IMR-90 (cell line): ENCODE measurements around the gene RNASEH2B. TPM values are rescaled to one million over a fixed set of nuclear protein-coding genes. Genes with fewer than 3 reads are reported as not detected.

Source experiments
- ATAC-seq: fragments of 200-7000 bp; cut with Tn5 transposase; 2 replicates; pipeline ENCODE4 v1.9.1; 2020; ENCODE audit warnings: low read depth, mild to moderate bottlenecking, moderate library complexity
- BruUV-seq: library from RNA; stranded (reverse); fragments of 400-500 nt; replicated peaks from 2 replicates; lab custom pipeline; 2021; lab: Mats Ljungman, UMichigan
- CTCF ChIA-PET: fragments of 300-600 bp; formaldehyde crosslinking; extraction: SDS; loops from one replicate; lab custom pipeline; 2021; ENCODE audit warnings: antibody characterized with exemption; lab: Yijun Ruan, JAX
- POLR2A ChIA-PET: fragments of 300-600 bp; sonication (Branson Sonifier 250); formaldehyde crosslinking; loops from one replicate; lab custom pipeline; 2022; ENCODE audit warnings: antibody characterized with exemption; ENCODE audit not compliant: unreplicated experiment; lab: Charles Lee
- DNase-seq: peaks from one replicate; pipeline ENCODE4 v3.0.0; 2013
- H2AFZ ChIP-seq: replicated peaks from 2 replicates; pipeline ENCODE3; 2013; ENCODE audit warnings: low read length, mild to moderate bottlenecking; ENCODE audit not compliant: poor library complexity
- H2AK5ac ChIP-seq: 2 replicates; pipeline ENCODE4 v1.6.1; 2013; ENCODE audit warnings: low read depth, low read length, inconsistent platforms
- H2AK9ac ChIP-seq: replicated peaks from 2 replicates; pipeline ENCODE3; 2013; ENCODE audit warnings: mild to moderate bottlenecking, low read depth, low read length, moderate library complexity; ENCODE audit not compliant: poor library complexity
- H2BK120ac ChIP-seq: 2 replicates; pipeline ENCODE4 v1.6.1; 2013; ENCODE audit warnings: low read depth, low read length, inconsistent platforms
- H2BK15ac ChIP-seq: 3 replicates; pipeline ENCODE4 v1.6.1; 2013; ENCODE audit warnings: low read depth, low read length, inconsistent platforms
- H2BK20ac ChIP-seq: 2 replicates; pipeline ENCODE4 v1.6.1; 2013; ENCODE audit warnings: low read depth, mild to moderate bottlenecking, inconsistent platforms, low read length, moderate library complexity
- H2BK5ac ChIP-seq: 2 replicates; pipeline ENCODE4 v1.6.1; 2013; ENCODE audit warnings: mild to moderate bottlenecking, low read depth, low read length, inconsistent platforms; ENCODE audit not compliant: poor library complexity, severe bottlenecking
- H3K14ac ChIP-seq: replicated peaks from 2 replicates; pipeline ENCODE4 v1.6.1; 2013; ENCODE audit warnings: low read depth, low read length, inconsistent platforms
- H3K18ac ChIP-seq: 2 replicates; pipeline ENCODE4 v1.6.1; 2013; ENCODE audit warnings: low read depth, low read length, control low read depth
- H3K23ac ChIP-seq: 2 replicates; pipeline ENCODE4 v1.6.1; 2013; ENCODE audit warnings: low read depth, low read length, inconsistent platforms
- H3K27ac ChIP-seq: 2 replicates; pipeline ENCODE4 v1.5.1; 2013; ENCODE audit warnings: mild to moderate bottlenecking, control low read depth, low read length; ENCODE audit not compliant: insufficient read depth
- H3K27me3 ChIP-seq: 2 replicates; pipeline ENCODE4 v1.6.1; 2013; ENCODE audit warnings: low read length; ENCODE audit not compliant: control insufficient read depth, insufficient read depth
- H3K36me3 ChIP-seq: 2 replicates; pipeline ENCODE4 v1.6.1; 2013; ENCODE audit warnings: low read length, mixed read lengths; ENCODE audit not compliant: control insufficient read depth, insufficient read depth
- H3K4ac ChIP-seq: 2 replicates; pipeline ENCODE4 v1.6.1; 2013; ENCODE audit warnings: low read depth, low read length, inconsistent platforms
- H3K4me1 ChIP-seq: 2 replicates; pipeline ENCODE4 v1.6.1; 2013; ENCODE audit warnings: low read length, mixed read lengths; ENCODE audit not compliant: control insufficient read depth, insufficient read depth
- H3K4me2 ChIP-seq: 2 replicates; pipeline ENCODE4 v1.6.1; 2013; ENCODE audit warnings: low read depth, mild to moderate bottlenecking, control low read depth, low read length, moderate library complexity
- H3K4me3 ChIP-seq: 2 replicates; pipeline ENCODE4 v1.5.1; 2013; ENCODE audit warnings: low read depth, mild to moderate bottlenecking, control low read depth, low read length, moderate library complexity; ENCODE audit not compliant: insufficient read depth
- H3K56ac ChIP-seq: 2 replicates; pipeline ENCODE4 v1.6.1; 2013; ENCODE audit warnings: low read length, inconsistent platforms; ENCODE audit not compliant: insufficient read depth; ENCODE audit errors: extremely low read depth
- H3K79me1 ChIP-seq, 2 experiments: 2 replicates each; pipeline ENCODE4 v1.6.1; 2013; ENCODE audit warnings: low read length in 2 of 2, inconsistent platforms in 1 of 2, low read depth in 1 of 2
- H3K9ac ChIP-seq: 2 replicates; pipeline ENCODE4 v1.6.1; 2013; ENCODE audit warnings: low read depth, low read length, control low read depth
- H3K9me1 ChIP-seq: 2 replicates; pipeline ENCODE4 v1.6.1; 2013; ENCODE audit warnings: low read length, inconsistent platforms; ENCODE audit not compliant: insufficient read depth
- H3K9me3 ChIP-seq: 2 replicates; pipeline ENCODE4 v1.6.1; 2013; ENCODE audit warnings: low read length; ENCODE audit not compliant: control insufficient read depth, insufficient read depth
- H4K20me1 ChIP-seq: 2 replicates; pipeline ENCODE4 v1.6.1; 2013; ENCODE audit warnings: low read length, inconsistent platforms; ENCODE audit not compliant: insufficient read depth
- H4K5ac ChIP-seq: 2 replicates; pipeline ENCODE4 v1.6.1; 2013; ENCODE audit warnings: mild to moderate bottlenecking, low read depth, low read length, control low read depth
- H4K8ac ChIP-seq, 2 experiments: 2 replicates each; pipeline ENCODE4 v1.6.1; 2013; ENCODE audit warnings: low read depth in 2 of 2, low read length in 2 of 2, control low read depth in 1 of 2, inconsistent platforms in 1 of 2
- H4K91ac ChIP-seq: 2 replicates; pipeline ENCODE4 v1.6.1; 2013; ENCODE audit warnings: low read depth, low read length, inconsistent platforms; ENCODE audit not compliant: insufficient read depth
- BHLHE40 ChIP-seq: fragments of 150-350 bp; IDR thresholded peaks from 2 replicates; pipeline ENCODE4 v1.6.1; 2016; ENCODE audit warnings: mild to moderate bottlenecking, low read depth, low read length
- CEBPB ChIP-seq: IDR thresholded peaks from 2 replicates; pipeline ENCODE4 v1.6.1; 2012; ENCODE audit warnings: low read depth, low read length, improper control_type of control experiment
- WGBS, 2 experiments: methylation state at CpG; one replicate each; pipeline versions ENCODE4 v1.1.5 to v1.1.7; 2013; ENCODE audit warnings: missing lambda C conversion rate in 2 of 2; ENCODE audit not compliant: insufficient read length in 1 of 2; ENCODE audit errors: extremely low coverage in 2 of 2; 5-methylcytosine and 5-hydroxymethylcytosine counted together
- dilution Hi-C: fragments of 300-500 bp; cut with HindIII; formaldehyde crosslinking; loops from one replicate; pipeline ENCODE4 v1.14.3; 2018; ENCODE audit warnings: low sequenced_read_pairs; ENCODE audit not compliant: unreplicated experiment
- in situ Hi-C: fragments of 300-500 bp; cut with MboI; formaldehyde crosslinking; loops from 3 replicates; pipeline ENCODE4 v1.14.3; 2019; ENCODE audit warnings: low sequenced_read_pairs, inconsistent platforms, mixed read lengths
- intact Hi-C: fragments of 100-400 bp; cut with micrococcal nuclease; formaldehyde crosslinking; loops from 2 replicates; pipeline ENCODE4 v1.10.0; 2022
- polyA plus RNA-seq, 3 experiments: library from polyadenylated mRNA; depleted of rRNA; stranded (reverse); fragments of >200 nt; gene quantifications; 2 replicates each; pipeline ENCODE4 v1.2.3, GENCODE V29; 2012; ENCODE audit warnings: low replicate concordance in 1 of 3
- total RNA-seq: library from RNA; depleted of rRNA; stranded (reverse); fragments of >200 nt; gene quantifications from 2 replicates; pipeline ENCODE4 v1.2.3, GENCODE V29; 2012; rRNA removed

RNASEH2B gene
- total and polyA plus RNA-seq, 2 of the 4 experiments (the other 2 are of a cell fraction): 11.2 to 14.2 TPM

DNA sequence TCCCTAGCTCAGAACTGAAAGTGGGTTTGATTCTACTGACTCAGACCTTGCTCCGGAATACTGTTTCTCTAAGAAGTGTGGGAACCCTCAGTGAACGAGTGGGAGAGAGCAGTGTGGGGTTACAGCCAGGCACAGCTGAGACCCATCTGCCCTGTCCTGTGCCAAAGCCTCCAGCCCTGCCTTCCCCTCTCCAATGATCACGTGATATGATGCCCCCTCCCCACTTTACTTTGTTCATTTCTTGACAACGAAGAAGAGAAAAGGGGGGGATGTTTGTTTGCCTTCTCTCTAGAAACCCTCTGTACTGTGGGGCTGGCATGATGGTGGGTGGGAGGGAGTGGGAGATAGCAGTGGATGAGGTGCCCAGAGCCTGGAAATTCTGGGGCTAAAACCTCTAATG, 96.0 kb downstream of the RNASEH2B start:
- Histone ChIP-seq H3K18ac (no peak overlapping the region), H4K5ac (no peak overlapping the region), H3K27me3 (peaks cover 31% of the 10 kb centered on the region), H3K36me3 (no peaks in the 10 kb centered on the region), H3K4me2 (no peak overlapping the region), H3K23ac (no peak overlapping the region), H2AK9ac (no peak overlapping the region), H3K9me3 (no peaks in the 10 kb centered on the region), H3K9me1 (no peaks in the 10 kb centered on the region), H2BK15ac (no peak overlapping the region), H3K4me3 (no peak overlapping the region), H3K4ac (no peak overlapping the region), H2BK5ac (no peak overlapping the region), H3K14ac (no peak overlapping the region), H3K79me1 (no peaks in the 10 kb centered on the region), H3K56ac (no peak overlapping the region), H3K27ac (no peak overlapping the region), H4K91ac (no peak overlapping the region), H2AK5ac (no peak overlapping the region), H2BK120ac (no peak overlapping the region), H3K4me1 (no peaks in the 10 kb centered on the region), H3K9ac (no peak overlapping the region), H2BK20ac (no peak overlapping the region), H2AFZ (no peak overlapping the region), H4K8ac (no peak overlapping the region), H4K20me1 (no peaks in the 10 kb centered on the region)
- ChIA-PET CTCF (no interaction called here), POLR2A (no interaction called here)
- in situ Hi-C loops: no loop called here
- ATAC-seq (no peak), DNase-seq (no peak)
- no CpG with 5 or more reads among the region's 4 CpGs for WGBS, 2 experiments
- dilution Hi-C loops: no loop called here
- intact Hi-C loops: no loop called here
- BruUV-seq: no TSS peak
- TF ChIP-seq BHLHE40 (no peak), CEBPB (no peak)

Other genes starting within 250 kb of the RNASEH2B start
- gene DLEU7, start 66.1 kb upstream of the RNASEH2B start, total RNA-seq: not detected in 2 replicates
- gene DLEU7, start 66.1 kb upstream of the RNASEH2B start, polyA plus RNA-seq (2012; rRNA removed): not detected in 2 replicates
- not detected in 2 replicates for gene C13orf42, start 201.5 kb downstream of the RNASEH2B start, total RNA-seq
- not detected in 2 replicates for gene C13orf42, start 201.5 kb downstream of the RNASEH2B start, polyA plus RNA-seq (2012; rRNA removed)